ENCODE data around the gene BCL2. TPM values are rescaled to one million over a fixed set of nuclear protein-coding genes. Genes with fewer than 3 reads are reported as not detected.

The BCL2 gene
- total RNA-seq, 1 experiment from 2014 or later, result 2.6 TPM

DNA sequence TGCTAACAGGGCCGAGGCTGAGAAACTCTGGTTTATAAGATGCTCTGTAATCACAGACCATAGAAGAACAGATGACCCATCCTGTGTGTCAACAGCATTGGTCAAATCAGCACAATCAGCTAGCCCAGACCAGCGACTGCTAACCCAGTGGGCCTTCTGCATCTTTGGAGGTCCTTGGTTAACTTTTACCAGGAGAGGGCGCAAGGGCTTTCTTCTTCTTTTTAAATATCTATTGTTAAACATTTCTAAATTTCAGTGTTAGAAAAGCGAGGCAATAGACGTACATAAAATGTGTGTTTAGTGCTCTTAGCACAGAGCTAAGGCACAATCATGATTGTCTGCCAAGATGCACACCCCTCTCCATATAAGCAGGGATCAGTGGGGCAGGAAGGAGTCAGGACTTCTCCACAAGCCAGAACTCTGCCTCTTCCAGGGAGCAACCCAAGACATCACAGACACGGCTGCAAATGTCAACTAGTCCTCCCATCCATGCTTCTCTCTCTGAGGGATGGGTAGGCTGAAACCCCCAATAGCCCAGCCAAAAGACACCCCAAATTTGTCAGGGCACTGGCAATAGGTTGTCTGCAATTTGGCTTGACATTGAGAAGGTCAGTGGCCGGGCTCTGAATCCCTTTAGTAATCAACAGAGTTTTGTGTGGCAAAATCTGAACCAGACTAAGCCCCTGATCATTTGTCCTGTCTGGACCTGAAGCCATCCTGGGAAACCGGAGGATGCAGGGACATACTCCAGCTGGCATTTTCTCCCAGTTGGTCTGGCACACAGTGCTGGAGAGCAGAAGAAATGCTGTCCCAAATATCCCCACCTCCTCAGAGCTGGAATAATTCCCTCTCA is 188.2 kb downstream of the BCL2 start:
- peak; percentile 45 for DNase-seq (ENCODE audit: low spot score)
- TF ChIP-seq, protein P1, sequence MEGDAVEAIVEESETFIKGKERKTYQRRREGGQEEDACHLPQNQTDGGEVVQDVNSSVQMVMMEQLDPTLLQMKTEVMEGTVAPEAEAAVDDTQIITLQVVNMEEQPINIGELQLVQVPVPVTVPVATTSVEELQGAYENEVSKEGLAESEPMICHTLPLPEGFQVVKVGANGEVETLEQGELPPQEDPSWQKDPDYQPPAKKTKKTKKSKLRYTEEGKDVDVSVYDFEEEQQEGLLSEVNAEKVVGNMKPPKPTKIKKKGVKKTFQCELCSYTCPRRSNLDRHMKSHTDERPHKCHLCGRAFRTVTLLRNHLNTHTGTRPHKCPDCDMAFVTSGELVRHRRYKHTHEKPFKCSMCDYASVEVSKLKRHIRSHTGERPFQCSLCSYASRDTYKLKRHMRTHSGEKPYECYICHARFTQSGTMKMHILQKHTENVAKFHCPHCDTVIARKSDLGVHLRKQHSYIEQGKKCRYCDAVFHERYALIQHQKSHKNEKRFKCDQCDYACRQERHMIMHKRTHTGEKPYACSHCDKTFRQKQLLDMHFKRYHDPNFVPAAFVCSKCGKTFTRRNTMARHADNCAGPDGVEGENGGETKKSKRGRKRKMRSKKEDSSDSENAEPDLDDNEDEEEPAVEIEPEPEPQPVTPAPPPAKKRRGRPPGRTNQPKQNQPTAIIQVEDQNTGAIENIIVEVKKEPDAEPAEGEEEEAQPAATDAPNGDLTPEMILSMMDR (IDR thresholded peaks at IDR 0.05), result peak; percentile 22
- TF ChIP-seq KAT7 (CRISPR knock-in tag; IDR thresholded peaks at IDR 0.05; ENCODE audit: borderline replicate concordance), result no peak
- TF ChIP-seq, protein P2, sequence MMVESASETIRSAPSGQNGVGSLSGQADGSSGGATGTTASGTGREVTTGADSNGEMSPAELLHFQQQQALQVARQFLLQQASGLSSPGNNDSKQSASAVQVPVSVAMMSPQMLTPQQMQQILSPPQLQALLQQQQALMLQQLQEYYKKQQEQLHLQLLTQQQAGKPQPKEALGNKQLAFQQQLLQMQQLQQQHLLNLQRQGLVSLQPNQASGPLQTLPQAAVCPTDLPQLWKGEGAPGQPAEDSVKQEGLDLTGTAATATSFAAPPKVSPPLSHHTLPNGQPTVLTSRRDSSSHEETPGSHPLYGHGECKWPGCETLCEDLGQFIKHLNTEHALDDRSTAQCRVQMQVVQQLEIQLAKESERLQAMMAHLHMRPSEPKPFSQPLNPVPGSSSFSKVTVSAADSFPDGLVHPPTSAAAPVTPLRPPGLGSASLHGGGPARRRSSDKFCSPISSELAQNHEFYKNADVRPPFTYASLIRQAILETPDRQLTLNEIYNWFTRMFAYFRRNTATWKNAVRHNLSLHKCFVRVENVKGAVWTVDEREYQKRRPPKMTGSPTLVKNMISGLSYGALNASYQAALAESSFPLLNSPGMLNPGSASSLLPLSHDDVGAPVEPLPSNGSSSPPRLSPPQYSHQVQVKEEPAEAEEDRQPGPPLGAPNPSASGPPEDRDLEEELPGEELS (CRISPR knock-in tag; IDR thresholded peaks at IDR 0.05), result no peak
- TF ChIP-seq NFE2L1 (CRISPR knock-in tag; IDR thresholded peaks at IDR 0.05), result no peak
- TF ChIP-seq, protein P3, sequence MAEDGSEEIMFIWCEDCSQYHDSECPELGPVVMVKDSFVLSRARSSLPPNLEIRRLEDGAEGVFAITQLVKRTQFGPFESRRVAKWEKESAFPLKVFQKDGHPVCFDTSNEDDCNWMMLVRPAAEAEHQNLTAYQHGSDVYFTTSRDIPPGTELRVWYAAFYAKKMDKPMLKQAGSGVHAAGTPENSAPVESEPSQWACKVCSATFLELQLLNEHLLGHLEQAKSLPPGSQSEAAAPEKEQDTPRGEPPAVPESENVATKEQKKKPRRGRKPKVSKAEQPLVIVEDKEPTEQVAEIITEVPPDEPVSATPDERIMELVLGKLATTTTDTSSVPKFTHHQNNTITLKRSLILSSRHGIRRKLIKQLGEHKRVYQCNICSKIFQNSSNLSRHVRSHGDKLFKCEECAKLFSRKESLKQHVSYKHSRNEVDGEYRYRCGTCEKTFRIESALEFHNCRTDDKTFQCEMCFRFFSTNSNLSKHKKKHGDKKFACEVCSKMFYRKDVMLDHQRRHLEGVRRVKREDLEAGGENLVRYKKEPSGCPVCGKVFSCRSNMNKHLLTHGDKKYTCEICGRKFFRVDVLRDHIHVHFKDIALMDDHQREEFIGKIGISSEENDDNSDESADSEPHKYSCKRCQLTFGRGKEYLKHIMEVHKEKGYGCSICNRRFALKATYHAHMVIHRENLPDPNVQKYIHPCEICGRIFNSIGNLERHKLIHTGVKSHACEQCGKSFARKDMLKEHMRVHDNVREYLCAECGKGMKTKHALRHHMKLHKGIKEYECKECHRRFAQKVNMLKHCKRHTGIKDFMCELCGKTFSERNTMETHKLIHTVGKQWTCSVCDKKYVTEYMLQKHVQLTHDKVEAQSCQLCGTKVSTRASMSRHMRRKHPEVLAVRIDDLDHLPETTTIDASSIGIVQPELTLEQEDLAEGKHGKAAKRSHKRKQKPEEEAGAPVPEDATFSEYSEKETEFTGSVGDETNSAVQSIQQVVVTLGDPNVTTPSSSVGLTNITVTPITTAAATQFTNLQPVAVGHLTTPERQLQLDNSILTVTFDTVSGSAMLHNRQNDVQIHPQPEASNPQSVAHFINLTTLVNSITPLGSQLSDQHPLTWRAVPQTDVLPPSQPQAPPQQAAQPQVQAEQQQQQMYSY (CRISPR knock-in tag; IDR thresholded peaks at IDR 0.05), result no peak
- no peak for TF ChIP-seq ESRRA (CRISPR knock-in tag; IDR thresholded peaks at IDR 0.05; ENCODE audit: borderline replicate concordance)
- no peak for TF ChIP-seq FOXK1 (CRISPR knock-in tag; IDR thresholded peaks at IDR 0.05)
- no peak for TF ChIP-seq OVOL2 (CRISPR knock-in tag; IDR thresholded peaks at IDR 0.05; ENCODE audit: borderline replicate concordance)
- peak; percentile 86 for ATAC-seq
- Mint-ChIP-seq H3K4me1 (peaks cover 14% of the 10 kb centered on the region), H3K36me3 (no peaks in the 10 kb centered on the region), H3K27me3 (ENCODE audit: low read depth) (no peaks in the 10 kb centered on the region), H3K9me3 (peaks cover 6% of the 10 kb centered on the region; the same call in 1 of the 2 replicates), H3K4me3 (no peak overlapping the region), H3K27ac (no peak overlapping the region)
- POLR2A ChIA-PET, result interaction anchor here (1.2 kb wide), 1 partner anchor 19 kb away, joined by 3 read pairs; no protein-coding TSS in a partner anchor
- CTCF ChIA-PET, result interaction anchor here (0.6 to 1.8 kb wide), 12 partner anchors 11 to 208 kb away, joined by 3 to 16 read pairs (median 4); no protein-coding TSS in a partner anchor

DNA sequence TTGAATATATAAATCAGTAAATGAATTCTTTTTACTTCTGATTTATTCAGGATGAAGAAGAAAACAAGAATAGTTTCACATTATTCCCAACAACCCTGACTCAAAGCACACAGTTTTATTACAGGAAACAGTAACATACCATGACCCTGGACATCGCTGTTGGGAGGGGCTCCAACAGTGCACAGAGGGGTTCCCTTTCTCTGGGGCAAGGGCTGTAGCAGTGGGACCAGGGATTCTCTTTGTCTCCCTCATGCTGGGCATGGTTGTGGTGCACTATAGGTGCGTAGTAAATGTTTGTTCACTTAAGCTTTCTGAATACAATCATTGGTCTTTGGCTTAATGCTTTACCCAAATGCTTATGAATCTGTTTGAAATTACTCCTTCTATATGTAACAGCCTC is 189.4 kb downstream of the BCL2 start:
- no peak for ATAC-seq
- no peak for TF ChIP-seq ETV6 (CRISPR knock-in tag; IDR thresholded peaks at IDR 0.05)
- no peak for TF ChIP-seq TP53 (CRISPR knock-in tag; IDR thresholded peaks at IDR 0.05)
- TF ChIP-seq ESRRA (CRISPR knock-in tag; IDR thresholded peaks at IDR 0.05; ENCODE audit: borderline replicate concordance), result no peak
- TF ChIP-seq GTF2I (CRISPR knock-in tag; conservative IDR thresholded peaks at IDR 0.05), result no peak
- TF ChIP-seq, protein P4, sequence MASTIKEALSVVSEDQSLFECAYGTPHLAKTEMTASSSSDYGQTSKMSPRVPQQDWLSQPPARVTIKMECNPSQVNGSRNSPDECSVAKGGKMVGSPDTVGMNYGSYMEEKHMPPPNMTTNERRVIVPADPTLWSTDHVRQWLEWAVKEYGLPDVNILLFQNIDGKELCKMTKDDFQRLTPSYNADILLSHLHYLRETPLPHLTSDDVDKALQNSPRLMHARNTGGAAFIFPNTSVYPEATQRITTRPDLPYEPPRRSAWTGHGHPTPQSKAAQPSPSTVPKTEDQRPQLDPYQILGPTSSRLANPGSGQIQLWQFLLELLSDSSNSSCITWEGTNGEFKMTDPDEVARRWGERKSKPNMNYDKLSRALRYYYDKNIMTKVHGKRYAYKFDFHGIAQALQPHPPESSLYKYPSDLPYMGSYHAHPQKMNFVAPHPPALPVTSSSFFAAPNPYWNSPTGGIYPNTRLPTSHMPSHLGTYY (CRISPR knock-in tag; IDR thresholded peaks at IDR 0.05), result no peak
- TF ChIP-seq, protein P5, sequence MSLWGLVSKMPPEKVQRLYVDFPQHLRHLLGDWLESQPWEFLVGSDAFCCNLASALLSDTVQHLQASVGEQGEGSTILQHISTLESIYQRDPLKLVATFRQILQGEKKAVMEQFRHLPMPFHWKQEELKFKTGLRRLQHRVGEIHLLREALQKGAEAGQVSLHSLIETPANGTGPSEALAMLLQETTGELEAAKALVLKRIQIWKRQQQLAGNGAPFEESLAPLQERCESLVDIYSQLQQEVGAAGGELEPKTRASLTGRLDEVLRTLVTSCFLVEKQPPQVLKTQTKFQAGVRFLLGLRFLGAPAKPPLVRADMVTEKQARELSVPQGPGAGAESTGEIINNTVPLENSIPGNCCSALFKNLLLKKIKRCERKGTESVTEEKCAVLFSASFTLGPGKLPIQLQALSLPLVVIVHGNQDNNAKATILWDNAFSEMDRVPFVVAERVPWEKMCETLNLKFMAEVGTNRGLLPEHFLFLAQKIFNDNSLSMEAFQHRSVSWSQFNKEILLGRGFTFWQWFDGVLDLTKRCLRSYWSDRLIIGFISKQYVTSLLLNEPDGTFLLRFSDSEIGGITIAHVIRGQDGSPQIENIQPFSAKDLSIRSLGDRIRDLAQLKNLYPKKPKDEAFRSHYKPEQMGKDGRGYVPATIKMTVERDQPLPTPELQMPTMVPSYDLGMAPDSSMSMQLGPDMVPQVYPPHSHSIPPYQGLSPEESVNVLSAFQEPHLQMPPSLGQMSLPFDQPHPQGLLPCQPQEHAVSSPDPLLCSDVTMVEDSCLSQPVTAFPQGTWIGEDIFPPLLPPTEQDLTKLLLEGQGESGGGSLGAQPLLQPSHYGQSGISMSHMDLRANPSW (CRISPR knock-in tag; conservative IDR thresholded peaks at IDR 0.05; ENCODE audit: low read depth), result no peak
- no peak for TF ChIP-seq ZNF671 (CRISPR knock-in tag; IDR thresholded peaks at IDR 0.05)
- TF ChIP-seq, protein P2 (CRISPR knock-in tag; IDR thresholded peaks at IDR 0.05), result no peak
- TF ChIP-seq KAT7 (CRISPR knock-in tag; IDR thresholded peaks at IDR 0.05; ENCODE audit: borderline replicate concordance), result no peak
- TF ChIP-seq IRF2 (CRISPR knock-in tag; IDR thresholded peaks at IDR 0.05; ENCODE audit: borderline replicate concordance, low read depth), result no peak
- no peak for TF ChIP-seq OVOL2 (CRISPR knock-in tag; IDR thresholded peaks at IDR 0.05; ENCODE audit: borderline replicate concordance)
- TF ChIP-seq, protein P6, sequence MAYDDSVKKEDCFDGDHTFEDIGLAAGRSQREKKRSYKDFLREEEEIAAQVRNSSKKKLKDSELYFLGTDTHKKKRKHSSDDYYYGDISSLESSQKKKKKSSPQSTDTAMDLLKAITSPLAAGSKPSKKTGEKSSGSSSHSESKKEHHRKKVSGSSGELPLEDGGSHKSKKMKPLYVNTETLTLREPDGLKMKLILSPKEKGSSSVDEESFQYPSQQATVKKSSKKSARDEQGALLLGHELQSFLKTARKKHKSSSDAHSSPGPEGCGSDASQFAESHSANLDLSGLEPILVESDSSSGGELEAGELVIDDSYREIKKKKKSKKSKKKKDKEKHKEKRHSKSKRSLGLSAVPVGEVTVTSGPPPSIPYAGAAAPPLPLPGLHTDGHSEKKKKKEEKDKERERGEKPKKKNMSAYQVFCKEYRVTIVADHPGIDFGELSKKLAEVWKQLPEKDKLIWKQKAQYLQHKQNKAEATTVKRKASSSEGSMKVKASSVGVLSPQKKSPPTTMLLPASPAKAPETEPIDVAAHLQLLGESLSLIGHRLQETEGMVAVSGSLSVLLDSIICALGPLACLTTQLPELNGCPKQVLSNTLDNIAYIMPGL (CRISPR knock-in tag; IDR thresholded peaks at IDR 0.05), result no peak
- Mint-ChIP-seq H3K27me3 (ENCODE audit: low read depth) (no peaks in the 10 kb centered on the region), H3K4me3 (no peak overlapping the region), H3K9me3 (peaks cover 3% of the 10 kb centered on the region; the same call in 1 of the 2 replicates), H3K36me3 (no peaks in the 10 kb centered on the region), H3K27ac (no peak overlapping the region), H3K4me1 (peaks cover 14% of the 10 kb centered on the region)
- POLR2A ChIA-PET, result no interaction called here
- no peak for DNase-seq (ENCODE audit: low spot score)
- CTCF ChIA-PET, result interaction anchor here (0.9 kb wide), 1 partner anchor 10 kb away, joined by 3 read pairs; no protein-coding TSS in a partner anchor
